Neural cell (in vitro differentiated cells): ENCODE data around the gene GRIA2. TPM values are rescaled to one million over a fixed set of nuclear protein-coding genes. Genes with fewer than 3 reads are reported as not detected.

Experiments used
- H2AFZ ChIP-seq: fragments of 200-600, 300-800 bp; sonication (generic), shearing (Covaris generic); 2 replicates; pipeline ENCODE4 v1.6.0; 2014; ENCODE audit warnings: low read depth, mild to moderate bottlenecking, antibody characterized with exemption, low read length, moderate library complexity
- H3F3A ChIP-seq: fragments of 200-600 bp; shearing (Covaris generic); 2 replicates; pipeline ENCODE4 v1.6.1; 2016; ENCODE audit warnings: mild to moderate bottlenecking, moderate library complexity, mixed read lengths, antibody characterized with exemption, low read length; ENCODE audit not compliant: insufficient read depth, poor library complexity, severe bottlenecking
- H3K27ac ChIP-seq: fragments of 200-600, 300-800 bp; sonication (generic), shearing (Covaris generic); 2 replicates; pipeline ENCODE4 v1.5.1; 2014; ENCODE audit warnings: mild to moderate bottlenecking, low read length, moderate library complexity
- H3K27me3 ChIP-seq: fragments of 300-800, 200-600 bp; sonication (generic), shearing (Covaris generic); 2 replicates; pipeline ENCODE4 v1.6.0; 2014; ENCODE audit warnings: mild to moderate bottlenecking, low read depth, low read length, moderate library complexity; ENCODE audit not compliant: insufficient read depth
- H3K36me3 ChIP-seq: fragments of 300-800, 200-600 bp; sonication (generic), shearing (Covaris generic); 2 replicates; pipeline ENCODE4 v1.5.1; 2014; ENCODE audit warnings: mild to moderate bottlenecking, antibody characterized with exemption, low read length, moderate library complexity; ENCODE audit not compliant: insufficient read depth
- H3K4me2 ChIP-seq: fragments of 300-800, 200-600 bp; sonication (generic), shearing (Covaris generic); 2 replicates; pipeline ENCODE4 v1.6.0; 2014; ENCODE audit warnings: mild to moderate bottlenecking, low read length
- H3K4me3 ChIP-seq: fragments of 300-800, 200-600 bp; sonication (generic), shearing (Covaris generic); 2 replicates; pipeline ENCODE4 v1.5.1; 2014; ENCODE audit warnings: mild to moderate bottlenecking, low read length, moderate library complexity
- H3K79me2 ChIP-seq: fragments of 200-600 bp; shearing (Covaris generic); replicated peaks from 2 replicates; pipeline ENCODE4 v1.6.0; 2014; ENCODE audit warnings: mild to moderate bottlenecking, low read length, moderate library complexity; ENCODE audit not compliant: insufficient read depth
- H3K9ac ChIP-seq: fragments of 300-800, 200-600 bp; sonication (generic), shearing (Covaris generic); 2 replicates; pipeline ENCODE4 v1.6.1; 2016; ENCODE audit warnings: mild to moderate bottlenecking, low read length, mixed read lengths
- H3K9me2 ChIP-seq: fragments of 200-600 bp; shearing (Covaris generic); 2 replicates; pipeline ENCODE4 v1.6.1; 2016; ENCODE audit warnings: mild to moderate bottlenecking, low read length, mixed read lengths; ENCODE audit not compliant: insufficient read depth
- H3K9me3 ChIP-seq: fragments of 200-600, 300-800 bp; sonication (generic), shearing (Covaris generic); 2 replicates; pipeline ENCODE4 v1.6.1; 2016; ENCODE audit warnings: mild to moderate bottlenecking, mixed run types, low read length, moderate library complexity, mixed read lengths
- H4K20me1 ChIP-seq: fragments of 200-600 bp; shearing (Covaris generic); 2 replicates; pipeline ENCODE4 v1.6.1; 2016; ENCODE audit warnings: mild to moderate bottlenecking, mixed run types; ENCODE audit not compliant: insufficient read depth
- EP300 ChIP-seq: fragments of 450-650 bp; conservative IDR thresholded peaks from 2 replicates; pipeline ENCODE4 v1.6.1; 2014; ENCODE audit warnings: antibody characterized with exemption, mild to moderate bottlenecking, moderate library complexity; ENCODE audit not compliant: poor library complexity, severe bottlenecking
- EZH2 ChIP-seq: fragments of 200-600, 300-800 bp; shearing (Covaris generic), sonication (generic); IDR thresholded peaks from 2 replicates; pipeline ENCODE4 v1.6.1; 2014; ENCODE audit warnings: antibody characterized with exemption, low read length, borderline replicate concordance, mild to moderate bottlenecking; ENCODE audit not compliant: insufficient read depth, poor library complexity, severe bottlenecking
- MXI1 ChIP-seq: fragments of 450-650 bp; conservative IDR thresholded peaks from 2 replicates; pipeline ENCODE4 v1.6.1; 2014; ENCODE audit warnings: antibody characterized with exemption, mild to moderate bottlenecking; ENCODE audit not compliant: poor library complexity, severe bottlenecking
- POLR2AphosphoS5 ChIP-seq: IDR thresholded peaks from 2 replicates; pipeline ENCODE4 v1.6.1; 2012
- RAD21 ChIP-seq: fragments of 450-650 bp; conservative IDR thresholded peaks from 2 replicates; pipeline ENCODE4 v1.6.1; 2014; ENCODE audit warnings: antibody characterized with exemption, mild to moderate bottlenecking, moderate library complexity
- SMC3 ChIP-seq: fragments of 450-650 bp; conservative IDR thresholded peaks from 2 replicates; pipeline ENCODE4 v1.6.1; 2014; ENCODE audit warnings: antibody characterized with exemption, mild to moderate bottlenecking, moderate library complexity; ENCODE audit not compliant: poor library complexity
- TAF1 ChIP-seq: IDR thresholded peaks from 2 replicates; pipeline ENCODE4 v1.6.1; 2012; ENCODE audit warnings: low read depth
- polyA plus RNA-seq: library from polyadenylated mRNA; depleted of rRNA; stranded (reverse); fragments of >200 nt; gene quantifications from 2 replicates; pipeline ENCODE4 v1.2.3, GENCODE V29; 2014
- TF ChIP-seq, protein P1 (sequence below): fragments of 450-650 bp; IDR thresholded peaks from 2 replicates; pipeline ENCODE4 v1.5.1; 2014; ENCODE audit warnings: antibody characterized with exemption, mild to moderate bottlenecking, moderate library complexity; ENCODE audit not compliant: poor library complexity, severe bottlenecking
- TF ChIP-seq, protein P2 (sequence below): IDR thresholded peaks from 2 replicates; pipeline ENCODE4 v1.6.1; 2012; ENCODE audit warnings: borderline replicate concordance

The GRIA2 gene
- polyA plus RNA-seq, 1 donor from 2014 or later, result 823 TPM

DNA sequence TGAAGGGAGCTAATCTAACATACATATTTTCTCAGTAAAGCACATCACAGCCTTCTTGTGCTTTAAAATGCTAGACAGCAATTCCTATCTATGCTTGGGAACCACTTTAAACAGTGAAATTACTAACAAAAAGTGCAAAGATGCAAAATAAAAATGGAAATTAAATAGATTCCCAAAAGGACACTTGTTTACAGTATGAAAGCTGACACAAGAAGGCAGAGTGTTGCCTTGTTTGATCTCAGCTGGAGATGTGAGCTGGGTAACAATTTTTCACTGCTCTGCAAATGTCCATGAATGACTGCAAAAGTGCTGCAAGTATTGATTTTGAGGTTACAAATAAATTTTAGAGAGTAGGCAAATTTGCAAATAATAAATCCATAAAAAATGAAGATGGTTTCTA is 22.3 kb downstream of the GRIA2 start:
- no peak overlapping the region for H3K4me2 ChIP-seq
- H3K4me3 ChIP-seq, result no peak overlapping the region
- peaks cover 16% of the 10 kb centered on the region for H4K20me1 ChIP-seq
- no peak overlapping the region for H3K9ac ChIP-seq
- no peak overlapping the region for H2AFZ ChIP-seq
- no peaks in the 10 kb centered on the region for H3K27me3 ChIP-seq
- TF ChIP-seq, protein P1, sequence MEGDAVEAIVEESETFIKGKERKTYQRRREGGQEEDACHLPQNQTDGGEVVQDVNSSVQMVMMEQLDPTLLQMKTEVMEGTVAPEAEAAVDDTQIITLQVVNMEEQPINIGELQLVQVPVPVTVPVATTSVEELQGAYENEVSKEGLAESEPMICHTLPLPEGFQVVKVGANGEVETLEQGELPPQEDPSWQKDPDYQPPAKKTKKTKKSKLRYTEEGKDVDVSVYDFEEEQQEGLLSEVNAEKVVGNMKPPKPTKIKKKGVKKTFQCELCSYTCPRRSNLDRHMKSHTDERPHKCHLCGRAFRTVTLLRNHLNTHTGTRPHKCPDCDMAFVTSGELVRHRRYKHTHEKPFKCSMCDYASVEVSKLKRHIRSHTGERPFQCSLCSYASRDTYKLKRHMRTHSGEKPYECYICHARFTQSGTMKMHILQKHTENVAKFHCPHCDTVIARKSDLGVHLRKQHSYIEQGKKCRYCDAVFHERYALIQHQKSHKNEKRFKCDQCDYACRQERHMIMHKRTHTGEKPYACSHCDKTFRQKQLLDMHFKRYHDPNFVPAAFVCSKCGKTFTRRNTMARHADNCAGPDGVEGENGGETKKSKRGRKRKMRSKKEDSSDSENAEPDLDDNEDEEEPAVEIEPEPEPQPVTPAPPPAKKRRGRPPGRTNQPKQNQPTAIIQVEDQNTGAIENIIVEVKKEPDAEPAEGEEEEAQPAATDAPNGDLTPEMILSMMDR, result no peak
- TF ChIP-seq SMC3 (no peak), POLR2AphosphoS5 (no peak), EP300 (no peak), MXI1 (no peak), TAF1 (no peak), RAD21 (no peak), EZH2 (no peak)
- TF ChIP-seq, protein P2, sequence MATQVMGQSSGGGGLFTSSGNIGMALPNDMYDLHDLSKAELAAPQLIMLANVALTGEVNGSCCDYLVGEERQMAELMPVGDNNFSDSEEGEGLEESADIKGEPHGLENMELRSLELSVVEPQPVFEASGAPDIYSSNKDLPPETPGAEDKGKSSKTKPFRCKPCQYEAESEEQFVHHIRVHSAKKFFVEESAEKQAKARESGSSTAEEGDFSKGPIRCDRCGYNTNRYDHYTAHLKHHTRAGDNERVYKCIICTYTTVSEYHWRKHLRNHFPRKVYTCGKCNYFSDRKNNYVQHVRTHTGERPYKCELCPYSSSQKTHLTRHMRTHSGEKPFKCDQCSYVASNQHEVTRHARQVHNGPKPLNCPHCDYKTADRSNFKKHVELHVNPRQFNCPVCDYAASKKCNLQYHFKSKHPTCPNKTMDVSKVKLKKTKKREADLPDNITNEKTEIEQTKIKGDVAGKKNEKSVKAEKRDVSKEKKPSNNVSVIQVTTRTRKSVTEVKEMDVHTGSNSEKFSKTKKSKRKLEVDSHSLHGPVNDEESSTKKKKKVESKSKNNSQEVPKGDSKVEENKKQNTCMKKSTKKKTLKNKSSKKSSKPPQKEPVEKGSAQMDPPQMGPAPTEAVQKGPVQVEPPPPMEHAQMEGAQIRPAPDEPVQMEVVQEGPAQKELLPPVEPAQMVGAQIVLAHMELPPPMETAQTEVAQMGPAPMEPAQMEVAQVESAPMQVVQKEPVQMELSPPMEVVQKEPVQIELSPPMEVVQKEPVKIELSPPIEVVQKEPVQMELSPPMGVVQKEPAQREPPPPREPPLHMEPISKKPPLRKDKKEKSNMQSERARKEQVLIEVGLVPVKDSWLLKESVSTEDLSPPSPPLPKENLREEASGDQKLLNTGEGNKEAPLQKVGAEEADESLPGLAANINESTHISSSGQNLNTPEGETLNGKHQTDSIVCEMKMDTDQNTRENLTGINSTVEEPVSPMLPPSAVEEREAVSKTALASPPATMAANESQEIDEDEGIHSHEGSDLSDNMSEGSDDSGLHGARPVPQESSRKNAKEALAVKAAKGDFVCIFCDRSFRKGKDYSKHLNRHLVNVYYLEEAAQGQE, result no peak
- H3K9me2 ChIP-seq, result no peaks in the 10 kb centered on the region
- no peak overlapping the region for H3K27ac ChIP-seq
- no peaks in the 10 kb centered on the region for H3K36me3 ChIP-seq
- peaks cover 92% of the 10 kb centered on the region for H3K79me2 ChIP-seq
- peaks cover 3% of the 10 kb centered on the region for H3F3A ChIP-seq
- H3K9me3 ChIP-seq, result no peaks in the 10 kb centered on the region

DNA sequence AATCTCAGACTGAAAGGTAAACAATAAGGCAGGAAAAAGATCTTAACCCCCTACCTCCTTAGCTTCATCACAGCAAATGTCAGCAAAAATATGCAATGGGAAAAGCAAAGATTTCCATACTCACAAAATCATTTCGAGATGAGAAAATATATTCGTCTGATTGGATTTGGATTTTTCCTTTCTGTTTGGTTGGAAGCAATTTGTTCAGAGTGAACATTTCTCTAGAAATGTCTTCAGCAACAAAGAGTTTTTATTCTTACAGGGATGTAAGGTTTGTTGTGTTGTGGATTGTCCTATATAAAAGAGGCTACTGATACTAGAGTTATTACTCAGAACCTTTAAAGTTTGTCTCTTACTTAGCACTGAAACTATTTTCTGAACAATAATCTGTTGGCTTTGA is 23.8 kb downstream of the GRIA2 start:
- H3K36me3 ChIP-seq, result no peaks in the 10 kb centered on the region
- H3K9ac ChIP-seq, result no peak overlapping the region
- no peaks in the 10 kb centered on the region for H3K27me3 ChIP-seq
- no peaks in the 10 kb centered on the region for H3K9me2 ChIP-seq
- peaks cover 78% of the 10 kb centered on the region for H3K79me2 ChIP-seq
- H3K4me3 ChIP-seq, result no peak overlapping the region
- no peak overlapping the region for H2AFZ ChIP-seq
- H4K20me1 ChIP-seq, result peaks cover 16% of the 10 kb centered on the region
- peaks cover 3% of the 10 kb centered on the region for H3F3A ChIP-seq
- no peak overlapping the region for H3K27ac ChIP-seq
- TF ChIP-seq SMC3 (no peak), EP300 (no peak), RAD21 (no peak), EZH2 (no peak), TAF1 (no peak)
- TF ChIP-seq, protein P1, result no peak
- H3K4me2 ChIP-seq, result no peak overlapping the region
- no peaks in the 10 kb centered on the region for H3K9me3 ChIP-seq
